ENCODE data around the gene NR1I3. TPM values are rescaled to one million over a fixed set of nuclear protein-coding genes. Genes with fewer than 3 reads are reported as not detected.
A peak's percentile ranks its signal among the peaks of the same experiment; 100 is the strongest.

The NR1I3 gene
- total and polyA plus RNA-seq, 2 of the 13 experiments (the other 11 are each of a cell fraction or from before 2014, with no cell fraction given): 0.62 to 0.95 TPM

DNA sequence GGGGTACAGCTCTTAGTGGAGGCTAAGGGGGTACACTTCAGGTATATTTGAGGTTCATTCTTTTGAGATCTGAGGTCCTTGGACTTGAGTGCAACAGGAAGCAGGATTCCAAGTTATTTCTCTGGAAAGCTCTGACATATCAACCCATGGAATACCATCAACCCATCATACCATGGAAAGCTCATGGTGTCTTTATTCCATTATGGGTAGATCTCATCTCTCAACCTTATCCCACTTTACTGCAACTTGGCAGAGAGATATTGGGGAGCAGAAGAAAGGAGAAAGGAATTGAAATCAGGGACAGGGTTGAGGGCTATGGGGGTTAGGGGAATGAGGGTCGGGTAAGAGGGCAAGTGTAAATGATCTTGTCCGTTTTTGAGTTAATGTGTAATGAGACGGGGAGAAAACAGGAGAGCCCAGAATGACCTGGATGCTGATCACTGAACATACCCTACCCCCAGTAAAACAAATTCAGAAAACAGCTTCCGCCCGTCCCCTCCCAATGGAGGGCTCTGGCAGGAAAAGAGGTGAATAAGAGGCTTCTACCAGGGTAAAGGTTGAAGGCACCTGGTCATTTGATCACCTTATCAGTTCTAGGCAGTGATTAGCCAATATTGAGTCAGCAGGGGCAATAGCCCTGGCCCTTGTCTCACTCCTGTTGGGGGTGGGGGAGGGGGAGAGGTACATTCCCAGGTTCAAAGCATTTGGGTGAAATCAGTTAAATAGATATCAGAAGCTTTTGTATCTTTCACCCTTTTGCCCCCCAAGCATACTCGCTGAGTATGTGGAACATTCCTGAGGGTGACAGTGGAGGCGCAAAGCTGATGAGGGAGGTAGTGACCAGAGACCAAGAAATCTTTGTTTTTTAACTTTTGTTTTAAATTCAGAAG, 14.0 kb downstream of the NR1I3 start (continued):
- TF ChIP-seq MLLT10 (CRISPR knock-in tag; IDR thresholded peaks at IDR 0.05) (no peak), FOXO1 (CRISPR knock-in tag; IDR thresholded peaks at IDR 0.05) (peak; percentile 87), MTERF4 (CRISPR knock-in tag; IDR thresholded peaks at IDR 0.05) (0 out of 2 replicates have a peak, but pooled peaks have one; percentile 12), RARG (CRISPR knock-in tag; IDR thresholded peaks at IDR 0.05; ENCODE audit: low read depth) (no peak), MAF1 (CRISPR knock-in tag; IDR thresholded peaks at IDR 0.05; ENCODE audit: borderline replicate concordance) (peak; percentile 41; the same call in 1 of the 2 replicates)
- TF ChIP-seq, protein P1, sequence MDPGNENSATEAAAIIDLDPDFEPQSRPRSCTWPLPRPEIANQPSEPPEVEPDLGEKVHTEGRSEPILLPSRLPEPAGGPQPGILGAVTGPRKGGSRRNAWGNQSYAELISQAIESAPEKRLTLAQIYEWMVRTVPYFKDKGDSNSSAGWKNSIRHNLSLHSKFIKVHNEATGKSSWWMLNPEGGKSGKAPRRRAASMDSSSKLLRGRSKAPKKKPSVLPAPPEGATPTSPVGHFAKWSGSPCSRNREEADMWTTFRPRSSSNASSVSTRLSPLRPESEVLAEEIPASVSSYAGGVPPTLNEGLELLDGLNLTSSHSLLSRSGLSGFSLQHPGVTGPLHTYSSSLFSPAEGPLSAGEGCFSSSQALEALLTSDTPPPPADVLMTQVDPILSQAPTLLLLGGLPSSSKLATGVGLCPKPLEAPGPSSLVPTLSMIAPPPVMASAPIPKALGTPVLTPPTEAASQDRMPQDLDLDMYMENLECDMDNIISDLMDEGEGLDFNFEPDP (CRISPR knock-in tag; conservative IDR thresholded peaks at IDR 0.05): no peak
- TF ChIP-seq, protein P2, sequence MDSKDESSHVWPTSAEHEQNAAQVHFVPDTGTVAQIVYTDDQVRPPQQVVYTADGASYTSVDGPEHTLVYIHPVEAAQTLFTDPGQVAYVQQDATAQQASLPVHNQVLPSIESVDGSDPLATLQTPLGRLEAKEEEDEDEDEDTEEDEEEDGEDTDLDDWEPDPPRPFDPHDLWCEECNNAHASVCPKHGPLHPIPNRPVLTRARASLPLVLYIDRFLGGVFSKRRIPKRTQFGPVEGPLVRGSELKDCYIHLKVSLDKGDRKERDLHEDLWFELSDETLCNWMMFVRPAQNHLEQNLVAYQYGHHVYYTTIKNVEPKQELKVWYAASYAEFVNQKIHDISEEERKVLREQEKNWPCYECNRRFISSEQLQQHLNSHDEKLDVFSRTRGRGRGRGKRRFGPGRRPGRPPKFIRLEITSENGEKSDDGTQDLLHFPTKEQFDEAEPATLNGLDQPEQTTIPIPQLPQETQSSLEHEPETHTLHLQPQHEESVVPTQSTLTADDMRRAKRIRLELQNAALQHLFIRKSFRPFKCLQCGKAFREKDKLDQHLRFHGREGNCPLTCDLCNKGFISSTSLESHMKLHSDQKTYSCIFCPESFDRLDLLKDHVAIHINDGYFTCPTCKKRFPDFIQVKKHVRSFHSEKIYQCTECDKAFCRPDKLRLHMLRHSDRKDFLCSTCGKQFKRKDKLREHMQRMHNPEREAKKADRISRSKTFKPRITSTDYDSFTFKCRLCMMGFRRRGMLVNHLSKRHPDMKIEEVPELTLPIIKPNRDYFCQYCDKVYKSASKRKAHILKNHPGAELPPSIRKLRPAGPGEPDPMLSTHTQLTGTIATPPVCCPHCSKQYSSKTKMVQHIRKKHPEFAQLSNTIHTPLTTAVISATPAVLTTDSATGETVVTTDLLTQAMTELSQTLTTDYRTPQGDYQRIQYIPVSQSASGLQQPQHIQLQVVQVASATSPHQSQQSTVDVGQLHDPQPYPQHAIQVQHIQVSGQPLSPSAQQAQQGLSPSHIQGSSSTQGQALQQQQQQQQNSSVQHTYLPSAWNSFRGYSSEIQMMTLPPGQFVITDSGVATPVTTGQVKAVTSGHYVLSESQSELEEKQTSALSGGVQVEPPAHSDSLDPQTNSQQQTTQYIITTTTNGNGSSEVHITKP (CRISPR knock-in tag; IDR thresholded peaks at IDR 0.05; ENCODE audit: low read depth): peak; percentile 74; the same call in 1 of the 2 replicates
